Measurements from ENCODE around the gene PHETA1.

GRCh38 chr12:111318450-111318849 lies 50.4 kb downstream of the PHETA1 start:
- no peak for TF ChIP-seq CTCF (IDR thresholded peaks at IDR 0.05)
- TF ChIP-seq POLR2A (IDR thresholded peaks at IDR 0.05): no peak
